Sigmoid colon (tissue), 3 donors: ENCODE results near the gene AKAP10.

ENCODE experiments used
- CTCF ChIP-seq, 4 experiments: fragments of 450-650 bp in 3 of 4; fragments of 200-600 bp in 1 of 4; IDR thresholded peaks; one replicate each; pipeline ENCODE4 v1.5.1; 2016 to 2019; ENCODE audit warnings: antibody characterized with exemption in 4 of 4, mild to moderate bottlenecking in 3 of 4, moderate library complexity in 2 of 4
- POLR2A ChIP-seq, 2 donors: fragments of 450-650 bp; IDR thresholded peaks; one replicate each; pipeline ENCODE4 v1.6.1; 2016; ENCODE audit warnings: antibody characterized with exemption in 2 of 2, mild to moderate bottlenecking in 2 of 2, moderate library complexity in 2 of 2

GRCh38 chr17:20009302-20010098, 31.9 kb upstream of the AKAP10 start, which contains the start of gene SPECC1:
- TF ChIP-seq CTCF (IDR thresholded peaks at IDR 0.05): peak in 1 of 4 experiments; percentile 100
- TF ChIP-seq POLR2A (IDR thresholded peaks at IDR 0.05): no peak
